ENCODE data around the gene RPL10A. TPM values are rescaled to one million over a fixed set of nuclear protein-coding genes. Genes with fewer than 3 reads are reported as not detected.

RPL10A gene
- total and polyA plus RNA-seq, 2 of the 13 experiments (the other 11 are each of a cell fraction or from before 2014, with no cell fraction given), result 1,854 to 2,726 TPM

DNA sequence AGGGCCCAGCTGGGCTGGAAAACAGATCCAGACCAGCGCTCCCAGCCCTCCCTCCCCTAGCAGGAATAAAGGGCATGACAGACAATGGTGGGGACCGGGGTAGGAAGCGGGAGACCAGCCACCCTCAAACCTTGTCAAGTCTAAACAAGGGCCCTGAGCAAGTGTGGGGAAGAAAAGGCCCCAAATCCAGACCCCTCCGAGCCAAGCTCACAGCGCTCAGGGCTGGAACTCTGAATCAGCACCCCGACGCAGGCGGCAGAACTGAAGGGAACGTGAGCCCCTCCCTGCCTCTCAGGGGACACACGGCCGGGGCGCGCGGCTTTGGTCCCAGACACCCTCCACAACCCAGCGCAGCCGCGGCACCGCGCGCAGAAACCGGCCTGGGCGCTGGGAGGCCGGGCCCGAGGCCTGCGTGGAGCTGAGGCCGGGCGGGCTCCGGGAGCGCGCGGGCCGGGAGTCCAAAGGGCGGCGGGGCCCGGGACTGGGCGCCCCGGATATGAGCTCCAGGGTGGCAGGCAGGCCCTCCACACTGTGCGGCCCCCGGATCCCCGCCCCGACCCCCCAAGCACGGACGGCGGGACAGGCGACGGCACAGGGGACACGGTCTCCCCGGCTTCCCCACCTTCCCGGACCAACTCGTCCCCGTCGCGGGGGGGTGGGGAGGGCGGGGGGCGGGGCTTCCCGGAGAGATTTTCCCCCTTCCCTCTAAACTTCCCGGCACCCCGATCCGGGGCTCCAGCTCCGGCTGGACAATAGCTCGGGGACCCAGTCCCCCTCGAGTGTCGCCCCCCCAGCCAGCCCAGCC, 28.0 kb downstream of the RPL10A start (continued):
- 0 out of 2 replicates have a peak, but pooled peaks have one; percentile 32 for TF ChIP-seq ZNF703 (CRISPR knock-in tag; IDR thresholded peaks at IDR 0.05; ENCODE audit: borderline replicate concordance)
- TF ChIP-seq ZFP91 (CRISPR knock-in tag; IDR thresholded peaks at IDR 0.05; ENCODE audit: borderline replicate concordance), result peak; percentile 50; the same call in 1 of the 2 replicates
- TF ChIP-seq TAF1 (CRISPR knock-in tag; IDR thresholded peaks at IDR 0.05), result peak; percentile 48; the same call in 1 of the 2 replicates
- TF ChIP-seq, protein P1, sequence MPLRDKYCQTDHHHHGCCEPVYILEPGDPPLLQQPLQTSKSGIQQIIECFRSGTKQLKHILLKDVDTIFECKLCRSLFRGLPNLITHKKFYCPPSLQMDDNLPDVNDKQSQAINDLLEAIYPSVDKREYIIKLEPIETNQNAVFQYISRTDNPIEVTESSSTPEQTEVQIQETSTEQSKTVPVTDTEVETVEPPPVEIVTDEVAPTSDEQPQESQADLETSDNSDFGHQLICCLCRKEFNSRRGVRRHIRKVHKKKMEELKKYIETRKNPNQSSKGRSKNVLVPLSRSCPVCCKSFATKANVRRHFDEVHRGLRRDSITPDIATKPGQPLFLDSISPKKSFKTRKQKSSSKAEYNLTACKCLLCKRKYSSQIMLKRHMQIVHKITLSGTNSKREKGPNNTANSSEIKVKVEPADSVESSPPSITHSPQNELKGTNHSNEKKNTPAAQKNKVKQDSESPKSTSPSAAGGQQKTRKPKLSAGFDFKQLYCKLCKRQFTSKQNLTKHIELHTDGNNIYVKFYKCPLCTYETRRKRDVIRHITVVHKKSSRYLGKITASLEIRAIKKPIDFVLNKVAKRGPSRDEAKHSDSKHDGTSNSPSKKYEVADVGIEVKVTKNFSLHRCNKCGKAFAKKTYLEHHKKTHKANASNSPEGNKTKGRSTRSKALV (CRISPR knock-in tag; IDR thresholded peaks at IDR 0.05), result 0 out of 2 replicates have a peak, but pooled peaks have one; percentile 44
- no peak for TF ChIP-seq DPF2 (CRISPR knock-in tag; IDR thresholded peaks at IDR 0.05; ENCODE audit: borderline replicate concordance, low read depth)
- no peak for TF ChIP-seq ZNF570 (CRISPR knock-in tag; IDR thresholded peaks at IDR 0.05; ENCODE audit: borderline replicate concordance)
- TF ChIP-seq ETV5 (CRISPR knock-in tag; IDR thresholded peaks at IDR 0.05; ENCODE audit: borderline replicate concordance), result no peak
- TF ChIP-seq, protein P2, sequence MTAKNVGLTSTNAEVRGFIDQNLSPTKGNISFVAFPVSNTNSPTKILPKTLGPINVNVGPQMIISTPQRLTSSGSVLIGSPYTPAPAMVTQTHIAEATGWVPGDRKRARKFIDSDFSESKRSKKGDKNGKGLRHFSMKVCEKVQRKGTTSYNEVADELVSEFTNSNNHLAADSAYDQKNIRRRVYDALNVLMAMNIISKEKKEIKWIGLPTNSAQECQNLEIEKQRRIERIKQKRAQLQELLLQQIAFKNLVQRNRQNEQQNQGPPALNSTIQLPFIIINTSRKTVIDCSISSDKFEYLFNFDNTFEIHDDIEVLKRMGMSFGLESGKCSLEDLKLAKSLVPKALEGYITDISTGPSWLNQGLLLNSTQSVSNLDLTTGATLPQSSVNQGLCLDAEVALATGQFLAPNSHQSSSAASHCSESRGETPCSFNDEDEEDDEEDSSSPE (CRISPR knock-in tag; IDR thresholded peaks at IDR 0.05), result peak; percentile 67; the same call in 1 of the 2 replicates
- peak; percentile 84; the same call in 1 of the 2 replicates for TF ChIP-seq SPEN (CRISPR knock-in tag; IDR thresholded peaks at IDR 0.05; ENCODE audit: low read depth)
- peak; percentile 69 for TF ChIP-seq ZSCAN25 (CRISPR knock-in tag; IDR thresholded peaks at IDR 0.05)
- TF ChIP-seq ZNF543 (CRISPR knock-in tag; IDR thresholded peaks at IDR 0.05), result peak; percentile 64; the same call in 1 of the 2 replicates
- TF ChIP-seq, protein P3, sequence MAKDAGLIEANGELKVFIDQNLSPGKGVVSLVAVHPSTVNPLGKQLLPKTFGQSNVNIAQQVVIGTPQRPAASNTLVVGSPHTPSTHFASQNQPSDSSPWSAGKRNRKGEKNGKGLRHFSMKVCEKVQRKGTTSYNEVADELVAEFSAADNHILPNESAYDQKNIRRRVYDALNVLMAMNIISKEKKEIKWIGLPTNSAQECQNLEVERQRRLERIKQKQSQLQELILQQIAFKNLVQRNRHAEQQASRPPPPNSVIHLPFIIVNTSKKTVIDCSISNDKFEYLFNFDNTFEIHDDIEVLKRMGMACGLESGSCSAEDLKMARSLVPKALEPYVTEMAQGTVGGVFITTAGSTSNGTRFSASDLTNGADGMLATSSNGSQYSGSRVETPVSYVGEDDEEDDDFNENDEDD (CRISPR knock-in tag; IDR thresholded peaks at IDR 0.05; ENCODE audit: borderline replicate concordance), result 0 out of 2 replicates have a peak, but pooled peaks have one; percentile 44
- peak; percentile 49; the same call in 1 of the 2 replicates for TF ChIP-seq ZNF768 (CRISPR knock-in tag; IDR thresholded peaks at IDR 0.05)
- TF ChIP-seq ZNF230 (CRISPR knock-in tag; IDR thresholded peaks at IDR 0.05), result 0 out of 2 replicates have a peak, but pooled peaks have one; percentile 47
- peak; percentile 54 for TF ChIP-seq MYC (CRISPR knock-in tag; IDR thresholded peaks at IDR 0.05; ENCODE audit: borderline replicate concordance)
- TF ChIP-seq KAT2B (IDR thresholded peaks at IDR 0.05; ENCODE audit: borderline replicate concordance, low read depth, low read length), result no peak
- no peak for TF ChIP-seq STAT6 (CRISPR knock-in tag; IDR thresholded peaks at IDR 0.05; ENCODE audit: borderline replicate concordance)
- 0 out of 2 replicates have a peak, but pooled peaks have one; percentile 32 for TF ChIP-seq PAX8 (CRISPR knock-in tag; IDR thresholded peaks at IDR 0.05; ENCODE audit: borderline replicate concordance)
- peak; percentile 57 for TF ChIP-seq ASH2L (IDR thresholded peaks at IDR 0.05; ENCODE audit: insufficient read length, low read depth, low read length)
